ENCODE data around the gene C2. TPM values are rescaled to one million over a fixed set of nuclear protein-coding genes. Genes with fewer than 3 reads are reported as not detected.
A peak's percentile ranks its signal among the peaks of the same experiment; 100 is the strongest.
"Not testable (repeated sequence)": the region's sequence is repeated elsewhere in the genome, so short reads cannot be mapped to it uniquely, and the experiment has no call there.

C2 gene
- total and polyA plus RNA-seq, 2 donors from 2014 or later: 38.7 to 84.0 TPM

DNA sequence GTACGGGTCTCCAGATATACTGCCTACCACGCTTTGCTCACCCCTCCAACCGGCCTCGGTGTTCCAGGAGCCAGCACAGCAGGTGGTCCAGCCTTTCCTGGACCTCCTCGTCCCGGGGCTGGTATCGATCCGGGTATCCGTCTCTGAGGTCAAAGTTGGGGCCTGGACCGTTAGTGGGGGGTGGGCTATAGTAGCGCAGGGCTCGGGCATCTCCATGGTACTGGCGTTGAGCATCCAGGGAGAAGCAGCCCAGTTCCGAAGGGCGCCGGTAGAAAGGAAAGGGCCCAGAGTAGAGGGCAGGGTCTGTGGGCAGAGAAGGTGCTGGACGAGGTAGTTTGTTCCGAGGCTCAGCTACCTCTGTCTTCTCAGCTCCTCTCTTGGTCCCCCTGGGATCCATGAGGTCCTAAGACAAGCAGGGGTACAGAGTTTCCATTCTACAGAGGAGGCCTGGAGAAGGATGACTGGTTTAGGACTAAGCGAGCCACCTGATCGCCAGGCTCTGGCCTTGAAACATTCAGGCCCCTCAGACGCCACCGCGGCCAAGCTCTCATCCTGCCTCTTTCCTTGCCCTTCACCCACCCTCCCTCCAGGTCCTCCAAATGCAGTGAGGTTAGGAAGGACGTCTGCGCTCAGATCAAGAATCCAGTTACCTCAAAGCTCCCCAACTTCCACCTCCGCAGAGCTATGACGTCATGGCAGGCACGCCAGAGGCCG, 43.9 kb downstream of the C2 start:
- H3K9ac ChIP-seq (ENCODE audit: low read length in 3 of 3): peak overlapping the region; percentile 48 to 98 (median 74)
- peak overlapping the region; percentile 94 to 99 for H3K27ac ChIP-seq (ENCODE audit: low read depth in 2 of 2, low read length in 2 of 2)
- DNase-seq (peak in 2 of 5 donors; percentile 58 to 79), FAIRE-seq (no peak)
- peak overlapping the region; percentile 80 to 98 (median 89) for H3K4me3 ChIP-seq (ENCODE audit: low read length in 3 of 3)
- peaks cover 0 to 26% (median 4%) of the 10 kb centered on the region in 3 donors for H3K4me1 ChIP-seq (ENCODE audit: control insufficient read depth in 2 of 3, insufficient read depth in 2 of 3, low read depth in 1 of 3, low read length in 3 of 3)
- TF ChIP-seq, protein P1, sequence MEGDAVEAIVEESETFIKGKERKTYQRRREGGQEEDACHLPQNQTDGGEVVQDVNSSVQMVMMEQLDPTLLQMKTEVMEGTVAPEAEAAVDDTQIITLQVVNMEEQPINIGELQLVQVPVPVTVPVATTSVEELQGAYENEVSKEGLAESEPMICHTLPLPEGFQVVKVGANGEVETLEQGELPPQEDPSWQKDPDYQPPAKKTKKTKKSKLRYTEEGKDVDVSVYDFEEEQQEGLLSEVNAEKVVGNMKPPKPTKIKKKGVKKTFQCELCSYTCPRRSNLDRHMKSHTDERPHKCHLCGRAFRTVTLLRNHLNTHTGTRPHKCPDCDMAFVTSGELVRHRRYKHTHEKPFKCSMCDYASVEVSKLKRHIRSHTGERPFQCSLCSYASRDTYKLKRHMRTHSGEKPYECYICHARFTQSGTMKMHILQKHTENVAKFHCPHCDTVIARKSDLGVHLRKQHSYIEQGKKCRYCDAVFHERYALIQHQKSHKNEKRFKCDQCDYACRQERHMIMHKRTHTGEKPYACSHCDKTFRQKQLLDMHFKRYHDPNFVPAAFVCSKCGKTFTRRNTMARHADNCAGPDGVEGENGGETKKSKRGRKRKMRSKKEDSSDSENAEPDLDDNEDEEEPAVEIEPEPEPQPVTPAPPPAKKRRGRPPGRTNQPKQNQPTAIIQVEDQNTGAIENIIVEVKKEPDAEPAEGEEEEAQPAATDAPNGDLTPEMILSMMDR (IDR thresholded peaks at IDR 0.05; ENCODE audit: borderline replicate concordance, extremely low read depth, insufficient read depth): no peak
- no peaks in the 10 kb centered on the region for H3K9me3 ChIP-seq (ENCODE audit: control insufficient read depth in 2 of 3, insufficient read depth in 1 of 3, low read length in 3 of 3)
- peaks cover 4 to 24% (median 23%) of the 10 kb centered on the region in 3 donors for H3K36me3 ChIP-seq (ENCODE audit: control insufficient read depth in 2 of 3, insufficient read depth in 3 of 3, low read length in 3 of 3)
- H3K27me3 ChIP-seq (ENCODE audit: control insufficient read depth, insufficient read depth, low read length): no peaks in the 10 kb centered on the region
- intact Hi-C loops (cut with DNase I): no loop called here

DNA sequence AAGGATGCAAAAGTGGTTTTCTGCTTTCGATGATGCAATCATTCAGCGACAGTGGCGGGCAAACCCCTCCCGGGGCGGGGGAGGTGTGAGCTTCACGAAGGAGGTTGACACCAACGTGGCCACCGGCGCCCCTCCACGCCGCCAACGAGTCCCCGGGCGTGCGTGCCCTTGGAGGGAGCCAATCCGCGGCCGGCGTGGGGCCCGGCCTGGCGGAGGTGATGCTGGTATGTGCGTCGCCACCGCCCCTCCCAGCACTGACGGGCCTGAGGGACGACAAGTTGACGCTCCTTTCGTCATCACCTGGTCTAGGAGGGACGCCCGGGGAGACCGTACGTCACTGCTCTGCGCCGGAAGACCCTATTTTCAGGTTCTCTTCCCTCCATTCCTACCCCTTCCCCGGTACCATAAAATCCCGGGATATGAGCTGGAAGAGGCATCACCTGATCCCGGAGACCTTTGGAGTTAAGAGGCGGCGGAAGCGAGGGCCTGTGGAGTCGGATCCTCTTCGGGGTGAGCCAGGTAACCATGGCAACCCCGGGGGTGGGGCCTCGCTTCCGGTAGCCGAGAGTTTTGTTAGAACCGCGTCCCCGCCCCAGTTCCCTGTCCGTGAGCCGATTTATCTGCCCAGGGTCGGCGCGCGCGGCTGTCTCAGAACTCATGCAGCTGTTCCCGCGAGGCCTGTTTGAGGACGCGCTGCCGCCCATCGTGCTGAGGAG, 44.6 kb downstream of the C2 start, which contains the start of gene DXO:
Gene DXO (minus strand): TSS at position 146 of the 716 bp plus-strand sequence. CDS start 463 bp downstream, outside the sequence.
- DNase-seq: peak; percentile 97 to 99 (median 98)
- Histone ChIP-seq H3K27me3 (ENCODE audit: control insufficient read depth, insufficient read depth, low read length) (no peaks in the 10 kb centered on the region), H3K4me3 (ENCODE audit: low read length in 3 of 3) (peak within 1 kb of the TSS; percentile 80 to 98 (median 89)), H3K4me1 (ENCODE audit: control insufficient read depth in 2 of 3, insufficient read depth in 2 of 3, low read depth in 1 of 3, low read length in 3 of 3) (peaks cover 0 to 26% (median 4%) of the 10 kb centered on the region in 3 donors), H3K36me3 (ENCODE audit: control insufficient read depth in 2 of 3, insufficient read depth in 3 of 3, low read length in 3 of 3) (peaks cover 2 to 17% (median 16%) of the 10 kb centered on the region in 3 donors), H3K9ac (ENCODE audit: low read length in 3 of 3) (peak within 1 kb of the TSS; percentile 63 to 98 (median 74)), H3K27ac (ENCODE audit: low read depth in 2 of 2, low read length in 2 of 2) (peak within 1 kb of the TSS; percentile 94 to 99), H3K9me3 (ENCODE audit: control insufficient read depth in 2 of 3, insufficient read depth in 1 of 3, low read length in 3 of 3) (no peaks in the 10 kb centered on the region)
- TF ChIP-seq, protein P1 (IDR thresholded peaks at IDR 0.05; ENCODE audit: borderline replicate concordance, extremely low read depth, insufficient read depth): no peak
- FAIRE-seq: no peak
- intact Hi-C loops (cut with DNase I): no loop called here

DNA sequence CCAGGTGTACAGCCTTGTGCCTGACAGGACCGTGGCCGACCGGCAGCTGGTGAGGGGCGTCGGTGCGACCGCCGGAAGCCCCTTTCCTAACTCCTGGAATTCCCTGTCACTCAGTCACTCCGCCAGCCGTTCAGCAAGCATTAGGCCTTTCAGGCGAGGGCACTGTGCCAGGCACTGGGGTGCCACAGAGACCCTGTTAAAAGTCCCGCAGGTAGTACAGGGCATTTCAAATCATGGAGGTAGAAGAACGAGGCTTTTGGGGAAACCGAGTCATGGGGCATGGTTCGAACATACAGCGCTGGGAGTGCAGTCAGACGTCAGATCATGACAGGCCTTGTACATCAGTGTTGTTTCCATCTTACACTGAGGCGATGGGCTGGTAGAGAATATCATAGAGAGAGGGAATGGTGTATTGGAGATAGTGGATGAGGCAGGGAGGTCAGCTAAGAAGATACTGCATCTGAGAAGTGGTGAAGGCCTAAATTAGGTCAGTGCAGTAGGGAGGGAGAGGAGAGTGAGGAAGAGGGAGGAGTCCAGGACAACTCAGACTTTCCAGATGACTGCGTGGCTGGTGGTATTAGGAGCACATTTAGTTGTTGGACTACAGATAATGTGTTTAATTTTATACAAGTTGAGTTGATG, 45.3 kb downstream of the C2 start:
- H3K4me3 ChIP-seq (ENCODE audit: low read length in 3 of 3): peak overlapping the region; percentile 80 to 98 (median 89)
- FAIRE-seq (no peak), DNase-seq (no peak)
- peak overlapping the region; percentile 94 to 99 for H3K27ac ChIP-seq (ENCODE audit: low read depth in 2 of 2, low read length in 2 of 2)
- peak overlapping the region; percentile 63 to 98 (median 74) for H3K9ac ChIP-seq (ENCODE audit: low read length in 3 of 3)
- H3K4me1 ChIP-seq (ENCODE audit: control insufficient read depth in 2 of 3, insufficient read depth in 2 of 3, low read depth in 1 of 3, low read length in 3 of 3): peaks cover 0 to 26% (median 4%) of the 10 kb centered on the region in 3 donors
- H3K9me3 ChIP-seq (ENCODE audit: control insufficient read depth in 2 of 3, insufficient read depth in 1 of 3, low read length in 3 of 3): no peaks in the 10 kb centered on the region
- TF ChIP-seq, protein P1 (IDR thresholded peaks at IDR 0.05; ENCODE audit: borderline replicate concordance, extremely low read depth, insufficient read depth): no peak
- intact Hi-C loops (cut with DNase I): no loop called here
- peaks cover 0 to 11% (median 9%) of the 10 kb centered on the region in 3 donors for H3K36me3 ChIP-seq (ENCODE audit: control insufficient read depth in 2 of 3, insufficient read depth in 3 of 3, low read length in 3 of 3)
- no peaks in the 10 kb centered on the region for H3K27me3 ChIP-seq (ENCODE audit: control insufficient read depth, insufficient read depth, low read length)

DNA sequence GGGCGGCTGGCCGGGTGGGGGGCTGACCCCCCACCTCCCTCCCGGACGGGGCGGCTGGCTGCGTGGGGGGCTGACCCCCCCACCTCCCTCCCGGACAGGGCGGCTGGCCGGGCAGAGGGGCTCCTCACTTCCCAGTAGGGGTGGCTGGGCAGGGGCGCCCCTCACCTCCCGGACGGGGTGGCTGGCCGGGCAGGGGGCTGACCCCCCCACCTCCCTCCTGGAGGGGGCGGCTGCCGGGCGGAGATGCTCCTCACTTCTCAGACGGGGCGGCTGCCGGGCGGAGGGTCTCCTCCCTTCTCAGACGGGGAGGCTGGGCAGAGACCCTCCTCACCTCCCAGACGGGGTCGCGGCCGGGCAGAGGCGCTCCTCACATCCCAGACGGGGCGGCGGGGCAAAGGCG, 48.5 kb downstream of the C2 start:
- intact Hi-C loops (cut with DNase I); H3K9ac ChIP-seq (ENCODE audit: low read length in 3 of 3); H3K36me3 ChIP-seq (ENCODE audit: control insufficient read depth in 2 of 3, insufficient read depth in 3 of 3, low read length in 3 of 3); FAIRE-seq; H3K4me3 ChIP-seq (ENCODE audit: low read length in 3 of 3); H3K27me3 ChIP-seq (ENCODE audit: control insufficient read depth, insufficient read depth, low read length); H3K9me3 ChIP-seq (ENCODE audit: control insufficient read depth in 2 of 3, insufficient read depth in 1 of 3, low read length in 3 of 3); H3K27ac ChIP-seq (ENCODE audit: low read depth in 2 of 2, low read length in 2 of 2): not testable (repeated sequence)
- peak in 1 of 5 donors; percentile 77 for DNase-seq
- peaks cover 0 to 19% (median 4%) of the 10 kb centered on the region in 3 donors for H3K4me1 ChIP-seq (ENCODE audit: control insufficient read depth in 2 of 3, insufficient read depth in 2 of 3, low read depth in 1 of 3, low read length in 3 of 3)
